Measurements from ENCODE around the gene FAM25G.
A peak's percentile ranks its signal among the peaks of the same experiment; 100 is the strongest.
"Not testable (repeated sequence)": the region's sequence is repeated elsewhere in the genome, so short reads cannot be mapped to it uniquely, and the experiment has no call there.

Gene FAM25G

GRCh38 chr10:47465216-47465917 is 26.1 kb downstream of the FAM25G start:
- not testable (repeated sequence) for DNase-seq (ENCODE audit: low read depth)

GRCh38 chr10:47462577-47463358 is 28.7 kb downstream of the FAM25G start:
- not testable (repeated sequence) for DNase-seq (ENCODE audit: low read depth)

- peak; percentile 56 for DNase-seq (ENCODE audit: low read depth)
Observed at GRCh38 chr10:47461261-47461687, 30.2 kb downstream of the FAM25G start.

GRCh38 chr10:47458466-47459154 is 32.9 kb downstream of the FAM25G start:
- DNase-seq (ENCODE audit: low read depth), result peak; percentile 44

- no peak for DNase-seq (ENCODE audit: low read depth)
Observed at GRCh38 chr10:47457826-47458225, 33.7 kb downstream of the FAM25G start.

GRCh38 chr10:47457528-47457820 is 34.0 kb downstream of the FAM25G start:
- no peak for DNase-seq (ENCODE audit: low read depth)

GRCh38 chr10:47456794-47457527 is 34.5 kb downstream of the FAM25G start:
- DNase-seq (ENCODE audit: low read depth), result no peak

GRCh38 chr10:47456079-47456785 is 35.3 kb downstream of the FAM25G start:
- DNase-seq (ENCODE audit: low read depth), result no peak

GRCh38 chr10:47455350-47456078 is 36.0 kb downstream of the FAM25G start:
- DNase-seq (ENCODE audit: low read depth), result not testable (repeated sequence)

GRCh38 chr10:47454780-47455058 is 36.8 kb downstream of the FAM25G start:
- no peak for DNase-seq (ENCODE audit: low read depth)

- DNase-seq (ENCODE audit: low read depth), result no peak
Observed at GRCh38 chr10:47454008-47454779, 37.3 kb downstream of the FAM25G start.

- DNase-seq (ENCODE audit: low read depth), result no peak
Observed at GRCh38 chr10:47453141-47454007, 38.1 kb downstream of the FAM25G start.

GRCh38 chr10:47452495-47453140 is 38.9 kb downstream of the FAM25G start:
- no peak for DNase-seq (ENCODE audit: low read depth)

- DNase-seq (ENCODE audit: low read depth), result no peak
Observed at GRCh38 chr10:47451998-47452494, 39.5 kb downstream of the FAM25G start.

GRCh38 chr10:47451273-47451997 is 40.1 kb downstream of the FAM25G start:
- DNase-seq (ENCODE audit: low read depth), result no peak

GRCh38 chr10:47450442-47450841 is 41.1 kb downstream of the FAM25G start:
- DNase-seq (ENCODE audit: low read depth), result no peak

GRCh38 chr10:47449979-47450378 is 41.5 kb downstream of the FAM25G start:
- DNase-seq (ENCODE audit: low read depth), result no peak

All from stromal cell of bone marrow (primary cell).